Head of caudate nucleus (tissue), 42 donors: ENCODE results near the gene MAP10.

Experiments used
- DNase-seq, 42 donors: peaks; one replicate each; pipeline versions ENCODE4 v3.0.0 to v3.0.0-alpha.2; 2020 to 2021; ENCODE audit warnings: mixed read lengths in 7 of 42
- intact Hi-C: fragments of 100-400 bp; cut with DNase I; formaldehyde crosslinking; loops from one replicate; pipeline ENCODE4 v1.15.0; 2022

Gene MAP10

DNA sequence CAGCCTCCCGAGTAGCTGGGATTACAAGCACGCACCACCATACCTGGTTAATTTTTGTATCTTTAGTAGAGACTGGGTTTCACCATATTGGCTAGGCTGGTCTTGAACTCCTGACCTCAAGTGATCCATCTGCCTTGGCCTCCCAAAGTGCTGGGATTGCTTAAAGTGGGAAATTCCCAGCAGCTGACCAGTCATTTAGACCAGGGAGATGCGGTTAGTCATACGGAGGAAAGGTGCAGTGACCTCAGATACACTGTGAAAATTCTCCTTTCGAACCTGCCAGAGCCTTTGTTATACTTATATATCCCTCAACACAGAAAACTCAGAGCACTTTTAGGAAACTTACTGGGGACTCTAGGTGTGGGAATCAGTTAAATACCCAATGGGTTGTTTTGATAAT, 39.6 kb downstream of the MAP10 start:
- DNase-seq, result no peak
- intact Hi-C loops, result no loop called here

DNA sequence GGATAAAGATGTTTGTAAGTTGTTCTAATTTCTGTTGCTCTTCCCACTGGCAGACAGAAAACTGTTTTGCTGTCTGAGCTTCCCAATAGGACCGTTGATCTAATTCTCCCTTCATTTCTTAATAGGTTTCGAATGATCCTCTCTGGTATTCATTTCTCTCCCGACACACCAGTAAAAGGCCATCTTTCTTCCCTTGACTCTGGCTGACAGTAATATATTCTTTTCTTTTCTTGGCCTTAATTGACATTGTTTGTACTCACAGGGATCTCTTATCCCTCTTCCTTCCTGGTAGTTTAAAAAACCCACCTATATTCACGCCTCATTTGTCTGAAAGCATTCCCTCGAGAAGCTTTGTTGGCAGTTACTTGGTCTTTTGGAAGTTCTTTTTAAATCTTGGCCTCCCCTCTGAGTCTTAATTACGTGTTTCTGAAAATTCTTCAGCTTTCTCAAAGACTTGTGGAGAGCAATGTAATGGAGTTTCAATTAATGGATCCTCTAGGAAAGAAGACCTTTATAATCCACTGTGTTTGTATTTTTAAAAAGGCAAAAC, 40.3 kb downstream of the MAP10 start:
- intact Hi-C loops, result no loop called here
- DNase-seq, result no peak

DNA sequence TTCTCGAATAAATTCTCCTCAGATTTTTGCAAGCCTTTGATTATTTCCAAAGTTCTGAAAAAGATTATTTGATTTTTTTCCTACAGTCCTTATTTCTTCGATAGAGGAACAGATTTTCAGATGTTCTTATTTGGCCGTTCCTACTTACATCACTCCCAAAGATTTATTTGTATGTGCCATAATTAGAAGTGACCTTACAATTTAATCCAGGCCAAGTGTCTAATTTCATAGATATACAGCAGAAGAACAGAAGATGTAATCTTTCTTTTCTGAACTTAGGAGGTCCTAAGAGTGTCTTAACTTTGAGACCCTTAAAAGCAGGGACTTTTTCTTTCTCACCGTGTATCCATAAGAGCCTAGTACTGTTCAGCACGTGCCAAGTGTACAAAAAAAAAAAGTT, 46.3 kb downstream of the MAP10 start:
- intact Hi-C loops, result no loop called here

DNA sequence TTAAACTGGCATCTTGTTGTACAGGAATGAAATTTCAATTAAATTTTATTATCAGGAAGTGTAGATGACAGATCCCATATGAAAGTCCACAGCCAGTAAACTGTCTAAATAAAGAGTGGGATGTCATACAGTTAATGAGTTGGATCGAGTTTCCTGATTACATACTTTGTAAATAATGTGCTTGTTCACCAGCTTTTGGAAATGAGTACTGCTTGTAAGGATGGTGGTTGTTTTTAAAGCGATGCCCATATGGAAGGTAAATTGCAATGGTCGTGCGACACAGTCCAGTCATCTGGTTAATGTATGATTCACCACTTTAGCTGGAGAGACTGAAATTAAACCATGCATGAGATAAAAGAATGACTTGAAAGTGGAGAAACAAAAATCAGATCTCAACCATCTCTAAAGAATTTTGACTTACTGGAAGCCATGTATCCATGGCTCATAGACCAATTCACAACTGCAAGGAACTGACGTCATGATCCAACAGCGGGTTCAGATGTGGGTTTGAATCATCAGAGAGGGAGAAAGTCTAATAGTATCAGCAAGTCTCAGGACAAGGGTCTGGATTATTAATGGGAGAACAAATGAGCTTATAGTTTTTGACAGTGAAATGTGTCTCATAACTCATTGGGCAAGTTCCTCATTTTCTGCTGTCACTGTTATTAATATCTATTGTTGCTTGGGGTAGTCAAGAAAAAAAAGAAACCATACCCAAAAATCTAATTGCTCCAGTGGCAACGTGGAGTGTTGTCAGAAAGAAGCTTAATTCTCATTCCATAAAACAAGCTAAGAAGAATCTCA, 49.0 kb downstream of the MAP10 start:
- intact Hi-C loops, result no loop called here
- DNase-seq, result no peak

More for the DNA sequence above, 46.3 kb downstream of the MAP10 start:
- no peak for DNase-seq

DNA sequence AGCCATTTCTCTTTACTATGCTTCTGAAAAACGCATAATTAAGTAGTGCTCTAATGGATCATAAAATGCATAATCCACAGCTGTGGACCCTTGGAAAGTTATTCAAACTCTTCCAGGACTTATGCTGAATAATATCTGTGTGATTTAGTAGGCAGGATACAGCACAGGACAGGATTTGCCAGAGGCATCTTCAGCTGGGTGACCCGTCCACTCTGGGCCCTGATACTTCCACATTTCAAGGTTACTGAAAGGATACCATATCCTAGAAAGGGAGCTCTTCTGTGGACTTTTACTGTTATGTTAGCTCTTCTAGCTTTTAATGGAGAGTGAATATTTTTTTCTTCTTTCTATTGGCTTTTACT, 49.6 kb downstream of the MAP10 start:
- DNase-seq, result peak in 1 of 42 donors; percentile 20
- intact Hi-C loops, result no loop called here

DNA sequence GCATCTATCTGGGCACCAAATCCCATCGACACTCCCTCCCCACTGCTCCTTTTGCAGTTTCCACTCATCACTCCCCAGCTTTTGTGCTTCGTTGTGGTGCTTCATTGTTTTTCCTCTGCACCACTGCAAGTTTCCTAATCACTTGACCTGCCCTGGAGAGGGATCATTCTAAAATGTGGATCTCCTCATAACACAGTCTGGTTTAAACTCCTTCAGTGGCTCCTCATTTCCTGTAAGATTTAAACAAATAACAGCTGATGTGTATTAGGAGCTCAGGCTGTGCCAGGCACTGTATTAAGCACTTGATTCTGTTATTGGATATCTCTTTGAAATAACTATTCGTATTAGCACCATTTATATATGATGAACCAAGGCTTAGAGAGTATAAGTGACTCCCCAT, 51.3 kb downstream of the MAP10 start:
- no peak for DNase-seq
- intact Hi-C loops, result no loop called here
